HG03575 (cell line): ENCODE data around the gene MTMR3.

ENCODE experiments used
- ATAC-seq: cut with Tn5 transposase; IDR thresholded peaks from one replicate; pipeline ENCODE4 v1.9.1; 2021; ENCODE audit not compliant: unreplicated experiment, insufficient number of reproducible peaks, low FRiP score; ENCODE audit errors: extremely low read depth

Gene MTMR3

GRCh38 chr22:30031764-30032455 lies 148.9 kb downstream of the MTMR3 start:
- no peak for ATAC-seq

GRCh38 chr22:30033137-30033536 lies 150.2 kb downstream of the MTMR3 start:
- ATAC-seq, result no peak

- no peak for ATAC-seq
Observed at GRCh38 chr22:30033901-30034300, 150.9 kb downstream of the MTMR3 start.

DNA sequence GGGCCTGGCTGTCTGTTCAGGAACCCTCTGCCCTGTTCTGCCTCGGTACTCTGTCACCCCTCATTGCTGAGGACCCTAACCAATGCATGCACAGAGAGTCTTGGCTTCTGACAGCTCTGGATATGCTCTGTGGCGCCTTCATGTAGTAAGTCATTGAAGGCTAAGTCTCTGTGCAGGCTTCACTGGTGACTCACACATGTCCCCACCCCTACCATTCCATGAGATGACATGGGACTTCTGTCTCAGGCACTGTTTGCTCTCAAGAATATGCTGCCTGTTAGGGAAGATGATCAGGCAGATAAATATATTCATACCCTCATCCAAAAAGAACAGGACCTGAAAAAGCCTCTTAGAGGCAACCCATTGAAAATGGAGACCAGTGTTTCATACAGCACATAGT lies 153.7 kb downstream of the MTMR3 start:
- no peak for ATAC-seq

GRCh38 chr22:30038219-30038618 lies 155.2 kb downstream of the MTMR3 start:
- ATAC-seq, result no peak

- ATAC-seq, result no peak
Observed at GRCh38 chr22:30040499-30041260, 157.7 kb downstream of the MTMR3 start.

- ATAC-seq, result no peak
Observed at GRCh38 chr22:30041475-30041874, 158.5 kb downstream of the MTMR3 start.

DNA sequence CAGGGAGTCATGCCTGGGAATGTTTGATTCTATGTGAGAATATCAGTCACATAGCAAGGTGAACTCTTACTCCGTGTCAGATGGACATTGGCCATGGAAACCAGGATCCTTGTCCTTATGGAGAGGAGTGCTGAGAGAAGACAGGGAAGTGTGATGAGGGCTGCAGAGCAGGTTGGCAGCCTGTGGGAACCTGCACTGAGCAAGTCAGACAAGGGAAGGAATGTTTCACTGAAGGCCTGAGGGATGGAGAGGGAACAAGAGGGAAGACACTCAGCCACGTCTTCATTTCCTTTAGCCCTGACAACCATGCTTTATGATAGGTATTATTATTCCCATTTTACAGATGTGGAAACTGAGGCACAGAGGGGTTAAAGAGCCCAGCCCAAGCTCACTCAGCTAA lies 158.9 kb downstream of the MTMR3 start:
- no peak for ATAC-seq

- ATAC-seq, result no peak
Observed at GRCh38 chr22:30043161-30043560, 160.2 kb downstream of the MTMR3 start.

DNA sequence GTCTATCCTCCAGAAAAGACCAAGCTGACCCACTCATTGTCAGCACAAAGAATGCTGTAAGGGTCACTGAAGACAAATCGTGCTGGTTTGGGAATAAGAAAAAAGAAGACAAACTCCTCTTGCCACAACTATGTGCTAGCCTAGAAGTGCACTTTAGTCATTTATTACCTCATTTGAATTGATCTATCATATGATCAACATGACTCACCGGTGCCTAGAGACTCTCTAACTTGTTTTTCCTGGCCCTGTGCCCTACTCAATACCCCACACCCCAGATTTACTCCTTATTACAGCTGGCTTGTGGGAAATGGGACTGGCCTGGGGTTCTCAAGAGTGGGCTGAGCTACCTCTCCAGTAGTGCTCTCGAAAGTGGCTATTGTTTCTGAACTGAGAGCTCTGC lies 161.4 kb downstream of the MTMR3 start:
- no peak for ATAC-seq

GRCh38 chr22:30044881-30045493 lies 162.0 kb downstream of the MTMR3 start:
- ATAC-seq, result no peak

DNA sequence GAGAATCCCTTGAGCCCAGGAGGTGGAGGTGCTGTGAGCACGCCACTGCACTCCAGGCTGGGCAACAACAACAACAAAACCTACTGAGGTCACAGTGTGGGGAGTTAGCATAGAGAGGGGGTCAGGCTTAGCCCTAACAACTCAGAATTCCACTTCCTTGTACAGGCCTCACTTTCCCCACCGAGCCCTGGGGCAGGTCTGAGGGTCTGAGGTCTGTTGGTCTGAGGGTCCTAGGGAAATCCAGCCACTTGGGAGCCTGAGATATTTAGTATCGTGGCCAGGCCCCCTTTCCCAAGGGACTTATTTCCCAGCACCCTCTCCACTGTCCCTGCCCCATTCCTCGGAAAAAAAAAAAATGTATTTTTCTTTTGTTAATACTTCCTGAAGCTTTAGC lies 162.5 kb downstream of the MTMR3 start:
- no peak for ATAC-seq

GRCh38 chr22:30045901-30046715 lies 163.1 kb downstream of the MTMR3 start:
- ATAC-seq, result no peak

DNA sequence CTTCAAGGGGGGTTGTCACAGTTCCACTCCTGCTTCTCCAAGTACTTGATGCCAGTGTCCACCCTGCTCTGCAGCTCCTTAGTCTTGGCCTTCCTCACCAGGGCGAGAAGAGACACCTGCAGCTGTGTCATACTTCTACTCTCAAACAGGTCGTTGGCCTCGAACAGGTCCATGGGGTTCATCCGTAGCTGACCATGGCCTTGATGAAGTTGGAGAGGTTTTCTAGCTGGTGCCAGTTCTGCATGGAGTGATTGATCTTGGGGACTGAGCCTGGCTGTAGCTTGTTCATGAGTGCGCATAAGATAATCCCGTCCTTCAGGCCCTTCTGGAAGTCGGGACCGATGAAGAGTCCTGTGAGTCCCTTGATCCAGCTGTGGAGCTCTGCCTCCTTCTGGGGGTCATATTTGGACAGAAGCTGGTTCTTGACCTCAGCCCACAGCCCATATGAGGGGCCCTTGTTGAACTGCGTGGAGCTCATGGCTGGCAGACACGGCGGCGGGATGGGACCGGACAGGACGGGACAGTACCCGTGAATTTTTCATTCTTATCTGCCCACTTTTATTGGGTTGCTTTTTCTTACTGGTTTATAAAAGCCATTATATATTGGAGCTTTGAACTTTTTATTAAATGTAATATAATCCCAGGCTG lies 163.9 kb downstream of the MTMR3 start:
- ATAC-seq, result no peak

GRCh38 chr22:30047364-30047738 lies 164.4 kb downstream of the MTMR3 start:
- no peak for ATAC-seq

DNA sequence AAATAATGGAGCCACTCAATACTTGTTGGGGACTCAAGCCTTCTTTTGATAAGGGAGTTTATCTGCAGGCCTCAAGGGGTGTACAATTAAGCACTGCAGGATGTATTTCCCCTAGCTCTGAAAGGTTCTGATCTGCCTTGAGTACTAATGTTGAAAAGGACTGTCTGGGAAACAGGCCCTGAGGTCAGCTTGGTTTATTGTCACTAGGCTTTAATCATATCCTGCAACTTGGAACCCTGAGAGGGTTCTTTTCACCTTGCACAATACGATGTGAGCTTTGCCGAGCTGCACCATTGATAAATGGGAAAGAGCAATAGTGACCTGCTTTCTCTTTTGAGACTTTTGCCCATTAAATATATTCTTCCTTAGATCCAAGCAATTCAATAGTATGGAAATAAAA lies 165.7 kb downstream of the MTMR3 start:
- no peak for ATAC-seq

GRCh38 chr22:30054067-30054763 lies 171.2 kb downstream of the MTMR3 start:
- no peak for ATAC-seq

- no peak for ATAC-seq
Observed at GRCh38 chr22:30054764-30055069, 171.7 kb downstream of the MTMR3 start.

- no peak for ATAC-seq
Observed at GRCh38 chr22:30056015-30056414, 173.0 kb downstream of the MTMR3 start.
